ENCODE results near the gene HSP90AA1. TPM values are rescaled to one million over a fixed set of nuclear protein-coding genes. Genes with fewer than 3 reads are reported as not detected.

Gene HSP90AA1
- total RNA-seq, result 680 and 875 TPM in 2 replicates

GRCh38 chr14:102086972-102087761 is at the start of gene HSP90AA1:
HSP90AA1 (minus strand) TSS chr14:102087044; CDS start chr14:102086378, 666 bp downstream.

Other genes with a start within 250 kb of the HSP90AA1 start
- gene DYNC1H1, start 122.5 kb downstream of the HSP90AA1 start, total RNA-seq, result 312 and 316 TPM in 2 replicates
- gene WDR20, start 52.9 kb upstream of the HSP90AA1 start, total RNA-seq, result 15.6 and 22.7 TPM in 2 replicates
- 23.4 and 35.8 TPM in 2 replicates for gene MOK, start 218.1 kb upstream of the HSP90AA1 start, total RNA-seq
- gene ZNF839, start 232.7 kb upstream of the HSP90AA1 start, total RNA-seq, result 8.4 and 11.9 TPM in 2 replicates

Measured in myometrial cell (primary cell).